HCEC 1CT (cell line): ENCODE results near the gene PDE2A.

Source experiments
- DNase-seq: peaks from one replicate; pipeline ENCODE4 v3.0.0-alpha.2; 2017

PDE2A gene

GRCh38 chr11:72634016-72634415, 40.2 kb downstream of the PDE2A start:
- DNase-seq, result no peak

- no peak for DNase-seq
Measured at GRCh38 chr11:72633068-72633467, 41.2 kb downstream of the PDE2A start.

GRCh38 chr11:72631806-72632731, 42.2 kb downstream of the PDE2A start:
- no peak for DNase-seq

GRCh38 chr11:72630104-72630852, 43.9 kb downstream of the PDE2A start:
- no peak for DNase-seq

GRCh38 chr11:72629266-72629665, 45.0 kb downstream of the PDE2A start:
- no peak for DNase-seq

GRCh38 chr11:72627594-72628281, 46.5 kb downstream of the PDE2A start:
- no peak for DNase-seq

GRCh38 chr11:72626414-72626936, 47.7 kb downstream of the PDE2A start:
- no peak for DNase-seq

GRCh38 chr11:72625691-72626413, 48.4 kb downstream of the PDE2A start:
- DNase-seq, result no peak

GRCh38 chr11:72624496-72625201, 49.6 kb downstream of the PDE2A start:
- DNase-seq, result no peak

GRCh38 chr11:72623052-72623451, 51.2 kb downstream of the PDE2A start:
- no peak for DNase-seq

GRCh38 chr11:72621008-72621610, 53.1 kb downstream of the PDE2A start:
- DNase-seq, result no peak

- no peak for DNase-seq
Measured at GRCh38 chr11:72618803-72619202, 55.4 kb downstream of the PDE2A start.

GRCh38 chr11:72617080-72617762, 57.0 kb downstream of the PDE2A start:
- DNase-seq, result no peak

- no peak for DNase-seq
Measured at GRCh38 chr11:72616655-72617054, 57.6 kb downstream of the PDE2A start.

GRCh38 chr11:72615329-72615728, 58.9 kb downstream of the PDE2A start:
- DNase-seq, result no peak

GRCh38 chr11:72614381-72614780, 59.8 kb downstream of the PDE2A start:
- no peak for DNase-seq

GRCh38 chr11:72613977-72614376, 60.2 kb downstream of the PDE2A start:
- no peak for DNase-seq

GRCh38 chr11:72613450-72613849, 60.8 kb downstream of the PDE2A start:
- DNase-seq, result no peak

- no peak for DNase-seq
Measured at GRCh38 chr11:72609476-72609875, 64.7 kb downstream of the PDE2A start.

GRCh38 chr11:72609045-72609444, 65.2 kb downstream of the PDE2A start:
- DNase-seq, result peak; percentile 37

- no peak for DNase-seq
Measured at GRCh38 chr11:72607496-72607895, 66.7 kb downstream of the PDE2A start.
